ENCODE measurements around the gene NTM. TPM values are rescaled to one million over a fixed set of nuclear protein-coding genes. Genes with fewer than 3 reads are reported as not detected.

NTM gene
- total RNA-seq, 3 donors from 2014 or later = 0.66 to 9.0 (median 1.0) TPM

DNA sequence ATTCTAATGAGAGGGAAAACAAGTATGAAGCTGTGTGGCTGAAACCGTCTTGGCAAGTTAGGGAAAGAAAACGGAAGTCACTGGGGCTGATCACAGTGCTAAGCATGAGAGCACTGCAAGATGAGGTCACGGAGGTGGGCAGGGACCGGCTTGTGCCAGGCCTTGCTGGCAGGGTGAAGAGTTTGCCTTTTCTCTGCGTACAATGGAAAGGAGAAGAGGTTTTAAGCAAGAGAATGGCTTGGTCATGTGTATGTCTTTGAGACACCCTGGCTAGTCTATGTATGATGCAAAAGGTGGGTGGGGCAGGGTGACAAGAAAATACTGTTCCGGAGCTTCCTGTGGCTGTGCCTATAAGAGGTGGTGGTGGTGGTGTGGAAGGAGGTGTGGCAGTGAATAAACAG is 567.9 kb downstream of the NTM start:
- TF ChIP-seq, protein P1, sequence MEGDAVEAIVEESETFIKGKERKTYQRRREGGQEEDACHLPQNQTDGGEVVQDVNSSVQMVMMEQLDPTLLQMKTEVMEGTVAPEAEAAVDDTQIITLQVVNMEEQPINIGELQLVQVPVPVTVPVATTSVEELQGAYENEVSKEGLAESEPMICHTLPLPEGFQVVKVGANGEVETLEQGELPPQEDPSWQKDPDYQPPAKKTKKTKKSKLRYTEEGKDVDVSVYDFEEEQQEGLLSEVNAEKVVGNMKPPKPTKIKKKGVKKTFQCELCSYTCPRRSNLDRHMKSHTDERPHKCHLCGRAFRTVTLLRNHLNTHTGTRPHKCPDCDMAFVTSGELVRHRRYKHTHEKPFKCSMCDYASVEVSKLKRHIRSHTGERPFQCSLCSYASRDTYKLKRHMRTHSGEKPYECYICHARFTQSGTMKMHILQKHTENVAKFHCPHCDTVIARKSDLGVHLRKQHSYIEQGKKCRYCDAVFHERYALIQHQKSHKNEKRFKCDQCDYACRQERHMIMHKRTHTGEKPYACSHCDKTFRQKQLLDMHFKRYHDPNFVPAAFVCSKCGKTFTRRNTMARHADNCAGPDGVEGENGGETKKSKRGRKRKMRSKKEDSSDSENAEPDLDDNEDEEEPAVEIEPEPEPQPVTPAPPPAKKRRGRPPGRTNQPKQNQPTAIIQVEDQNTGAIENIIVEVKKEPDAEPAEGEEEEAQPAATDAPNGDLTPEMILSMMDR (IDR thresholded peaks at IDR 0.05) = no peak
- no peak for TF ChIP-seq POLR2A (IDR thresholded peaks at IDR 0.05)
- no peak for TF ChIP-seq POLR2AphosphoS5 (IDR thresholded peaks at IDR 0.05)
- Histone ChIP-seq H3K27ac (no peak overlapping the region), H3K36me3 (no peaks in the 10 kb centered on the region), H3K4me3 (no peak overlapping the region), H3K4me1 (no peaks in the 10 kb centered on the region), H3K27me3 (peaks cover 0 to 6% of the 10 kb centered on the region in 2 donors), H3K9me3 (no peaks in the 10 kb centered on the region)
- no peak for DNase-seq (ENCODE audit: low spot score in 2 of 2)
- intact Hi-C loops (cut with DNase I; ENCODE audit: low total_unique reads) = no loop called here

DNA sequence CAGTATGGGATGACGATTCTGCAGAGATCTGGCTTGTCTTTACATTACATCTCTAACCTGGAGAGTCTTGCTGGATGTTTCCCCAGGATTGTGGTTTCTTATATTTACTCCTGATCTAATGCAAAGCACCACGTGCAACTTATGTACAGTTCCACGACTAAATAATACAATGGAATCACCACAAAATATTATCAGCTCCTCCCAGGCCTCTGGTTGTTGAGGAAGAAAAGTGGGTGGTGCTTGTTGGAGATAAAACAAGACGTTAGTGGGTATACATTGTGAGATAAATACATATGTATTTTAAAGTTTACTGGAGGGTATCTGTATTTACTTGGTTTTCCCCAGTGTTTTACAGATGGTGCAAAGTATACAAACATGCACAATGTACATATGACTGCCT is 569.7 kb downstream of the NTM start:
- intact Hi-C loops (cut with DNase I; ENCODE audit: low total_unique reads) = no loop called here
- TF ChIP-seq, protein P1 (IDR thresholded peaks at IDR 0.05) = no peak
- TF ChIP-seq POLR2A (IDR thresholded peaks at IDR 0.05) (no peak), POLR2AphosphoS5 (IDR thresholded peaks at IDR 0.05) (no peak)
- Histone ChIP-seq H3K27ac (no peak overlapping the region), H3K9me3 (no peaks in the 10 kb centered on the region), H3K4me1 (no peaks in the 10 kb centered on the region), H3K36me3 (no peaks in the 10 kb centered on the region), H3K4me3 (no peak overlapping the region), H3K27me3 (peaks cover 0 to 3% of the 10 kb centered on the region in 2 donors)
- DNase-seq (ENCODE audit: low spot score in 2 of 2) = no peak

DNA sequence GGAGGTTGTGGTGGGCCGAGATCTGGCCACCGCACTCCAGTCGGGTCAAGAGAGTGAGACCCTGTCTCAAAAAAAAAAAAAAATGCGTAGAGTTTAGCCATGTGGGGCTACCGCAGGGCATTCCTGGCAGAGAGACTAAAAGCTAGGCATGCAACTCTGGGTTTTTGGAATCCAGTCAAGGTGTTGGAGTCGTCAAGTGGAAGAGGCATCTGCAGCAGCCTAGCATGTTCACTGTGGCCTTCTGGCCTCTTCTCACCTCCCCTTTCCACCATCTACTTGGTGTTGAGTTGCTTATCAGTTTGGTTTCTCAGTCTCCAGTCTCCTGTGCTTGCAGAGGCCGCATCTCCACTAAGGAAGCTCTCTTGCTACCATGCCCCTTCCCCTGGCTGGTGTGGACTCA is 572.5 kb downstream of the NTM start:
- Histone ChIP-seq H3K4me3 (no peak overlapping the region), H3K9me3 (no peaks in the 10 kb centered on the region), H3K4me1 (no peaks in the 10 kb centered on the region), H3K27me3 (peaks cover 0 to 3% of the 10 kb centered on the region in 2 donors), H3K27ac (no peak overlapping the region), H3K36me3 (no peaks in the 10 kb centered on the region)
- DNase-seq (ENCODE audit: low spot score in 2 of 2) = no peak
- intact Hi-C loops (cut with DNase I; ENCODE audit: low total_unique reads) = no loop called here
- TF ChIP-seq, protein P1 (IDR thresholded peaks at IDR 0.05) = no peak
- TF ChIP-seq POLR2A (IDR thresholded peaks at IDR 0.05) (no peak), POLR2AphosphoS5 (IDR thresholded peaks at IDR 0.05) (no peak)

DNA sequence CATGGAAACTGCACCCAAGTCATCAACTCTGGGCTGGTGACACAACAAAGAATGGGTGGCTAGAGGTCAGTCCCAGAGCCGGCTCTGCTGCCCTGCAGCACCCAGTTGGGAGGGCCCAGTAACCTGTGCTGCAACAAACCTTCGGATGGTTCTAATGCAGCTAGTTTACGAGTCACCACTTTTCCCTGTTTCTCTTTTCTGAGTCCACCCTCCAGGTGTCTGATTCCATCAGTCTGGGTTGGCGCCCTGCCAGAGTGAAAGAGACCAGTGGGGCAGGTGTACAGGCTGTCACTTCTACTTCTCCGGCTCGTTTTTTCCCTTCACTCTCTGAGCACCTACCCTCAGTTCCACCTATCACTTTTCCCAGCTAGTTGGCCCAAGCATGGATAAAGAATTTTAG is 572.9 kb downstream of the NTM start:
- intact Hi-C loops (cut with DNase I; ENCODE audit: low total_unique reads) = no loop called here
- no peak for DNase-seq (ENCODE audit: low spot score in 2 of 2)
- Histone ChIP-seq H3K9me3 (no peaks in the 10 kb centered on the region), H3K4me3 (no peak overlapping the region), H3K36me3 (no peaks in the 10 kb centered on the region), H3K27me3 (peaks cover 0 to 3% of the 10 kb centered on the region in 2 donors), H3K4me1 (no peaks in the 10 kb centered on the region), H3K27ac (no peak overlapping the region)
- TF ChIP-seq POLR2A (IDR thresholded peaks at IDR 0.05) (no peak), POLR2AphosphoS5 (IDR thresholded peaks at IDR 0.05) (no peak)
- TF ChIP-seq, protein P1 (IDR thresholded peaks at IDR 0.05) = no peak

DNA sequence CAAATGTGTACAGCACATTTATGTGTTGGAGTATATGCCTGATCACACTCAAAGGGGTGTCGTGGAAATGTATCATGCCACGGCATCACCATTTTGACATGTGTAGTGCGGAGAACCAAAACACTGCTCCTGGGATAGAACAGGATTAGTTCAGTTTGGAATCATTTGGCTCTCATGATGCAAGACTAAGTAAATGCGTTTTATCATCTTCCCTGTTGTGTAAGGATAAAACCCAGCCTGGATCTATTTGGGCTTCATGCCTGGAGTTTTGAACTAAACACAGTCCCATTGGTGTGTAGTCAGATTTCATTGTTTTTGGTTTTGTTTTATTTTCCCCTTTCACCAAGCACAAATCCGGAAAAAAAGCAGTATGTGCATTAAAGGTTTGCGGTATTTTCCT is 574.3 kb downstream of the NTM start:
- H3K27ac ChIP-seq = no peak overlapping the region
- no peak for TF ChIP-seq POLR2A (IDR thresholded peaks at IDR 0.05)
- TF ChIP-seq POLR2AphosphoS5 (IDR thresholded peaks at IDR 0.05) = no peak
- no peak overlapping the region for H3K4me3 ChIP-seq
- intact Hi-C loops (cut with DNase I; ENCODE audit: low total_unique reads) = no loop called here
- H3K4me1 ChIP-seq = no peaks in the 10 kb centered on the region
- no peak for DNase-seq (ENCODE audit: low spot score in 2 of 2)
- H3K36me3 ChIP-seq = no peaks in the 10 kb centered on the region
- peaks cover 0 to 3% of the 10 kb centered on the region in 2 donors for H3K27me3 ChIP-seq
- H3K9me3 ChIP-seq = no peaks in the 10 kb centered on the region

DNA sequence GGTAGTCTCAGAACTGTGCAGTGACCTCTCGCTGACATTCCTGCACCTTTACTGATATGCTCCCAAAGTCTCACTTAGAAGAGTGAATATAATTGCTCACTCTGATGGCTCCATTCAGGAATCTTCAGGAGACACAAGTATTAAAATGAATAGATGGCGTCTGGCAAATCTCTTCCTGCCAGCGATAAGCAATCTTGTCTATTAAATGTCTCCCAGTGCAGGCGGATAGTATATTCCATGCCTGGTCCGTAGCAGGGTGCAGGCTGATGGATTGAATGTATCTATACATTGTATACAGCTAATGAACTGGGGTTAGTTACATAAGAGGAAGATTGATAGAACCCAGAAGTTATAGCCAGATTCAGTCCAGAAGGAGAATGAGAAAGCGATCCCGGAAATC is 575.3 kb downstream of the NTM start:
- TF ChIP-seq, protein P1 (IDR thresholded peaks at IDR 0.05) = no peak
- TF ChIP-seq POLR2AphosphoS5 (IDR thresholded peaks at IDR 0.05) (no peak), POLR2A (IDR thresholded peaks at IDR 0.05) (no peak)
- intact Hi-C loops (cut with DNase I; ENCODE audit: low total_unique reads) = no loop called here

More for the DNA sequence above, 575.3 kb downstream of the NTM start:
- Histone ChIP-seq H3K27ac (no peak overlapping the region), H3K4me1 (no peaks in the 10 kb centered on the region), H3K9me3 (no peaks in the 10 kb centered on the region), H3K27me3 (no peaks in the 10 kb centered on the region), H3K36me3 (no peaks in the 10 kb centered on the region), H3K4me3 (no peak overlapping the region)
- DNase-seq (ENCODE audit: low spot score in 2 of 2) = no peak

Data from breast epithelium (tissue), 4 donors.